Measurements from ENCODE around the gene RNF207. TPM values are rescaled to one million over a fixed set of nuclear protein-coding genes. Genes with fewer than 3 reads are reported as not detected.

RNF207 gene
- total RNA-seq, 1 experiment from 2014 or later: 6.4 TPM

DNA sequence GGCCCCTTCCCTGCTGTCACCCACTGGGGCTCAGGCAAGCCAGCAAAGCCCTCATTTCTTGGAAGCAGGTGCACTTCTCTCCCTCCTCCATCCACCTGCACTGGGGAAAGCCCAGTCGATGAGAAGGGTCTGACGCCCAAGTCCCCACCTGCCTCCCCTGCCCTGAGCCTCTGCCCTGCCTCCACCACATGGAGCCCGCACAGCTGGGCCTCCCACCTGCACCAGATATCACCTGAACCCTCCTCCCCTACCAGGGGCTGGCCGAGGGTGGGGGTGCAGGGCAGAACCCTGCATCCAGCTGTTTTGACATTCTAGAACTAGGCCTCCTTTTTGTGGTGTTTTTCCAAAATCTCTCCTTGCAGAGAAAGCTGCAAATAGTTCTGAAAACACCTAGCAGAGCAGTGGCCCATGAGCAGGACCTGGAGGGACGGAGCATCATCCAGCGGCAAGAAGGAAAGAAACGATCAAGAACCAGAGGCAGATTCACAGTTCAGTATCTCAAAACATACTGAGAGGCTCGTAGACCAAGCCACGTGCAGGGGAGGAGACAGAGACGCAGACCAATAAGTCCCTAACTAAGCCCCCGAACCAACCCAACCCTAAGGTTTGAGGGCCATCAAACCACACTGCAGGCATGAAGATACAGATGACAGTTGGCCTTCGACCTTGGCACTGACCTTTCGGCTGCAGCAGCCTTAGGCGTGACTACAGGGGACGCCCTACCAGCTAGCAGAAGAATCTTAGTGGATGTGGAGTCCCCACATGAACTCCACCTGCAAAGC is 42.5 kb upstream of the RNF207 start:
- Histone ChIP-seq H3K9me3 (ENCODE audit: low read depth, low read length, poor library complexity, severe bottlenecking) (no peaks in the 10 kb centered on the region), H3K27me3 (replicated peaks; ENCODE audit: insufficient read depth, low read depth, low read length, poor library complexity) (peaks cover 61% of the 10 kb centered on the region), H3K27ac (ENCODE audit: low read depth, low read length, poor library complexity, severe bottlenecking) (no peak overlapping the region), H3K4me1 (ENCODE audit: insufficient read depth, low read length, poor library complexity, severe bottlenecking) (no peaks in the 10 kb centered on the region), H3K36me3 (ENCODE audit: insufficient read depth, low read length, poor library complexity, severe bottlenecking) (no peaks in the 10 kb centered on the region), H3K4me3 (ENCODE audit: low read depth, low read length, poor library complexity, severe bottlenecking) (no peak overlapping the region)
- POLR2A ChIA-PET (ENCODE audit: low non-redundant PET): no interaction called here
- BruUV-seq (replicated peaks): no TSS peak
- no peak for DNase-seq (ENCODE audit: low spot score)
- CTCF ChIA-PET: no interaction called here
- intact Hi-C loops (cut with micrococcal nuclease; ENCODE audit: unreplicated experiment): no loop called here
- TF ChIP-seq, protein P1, sequence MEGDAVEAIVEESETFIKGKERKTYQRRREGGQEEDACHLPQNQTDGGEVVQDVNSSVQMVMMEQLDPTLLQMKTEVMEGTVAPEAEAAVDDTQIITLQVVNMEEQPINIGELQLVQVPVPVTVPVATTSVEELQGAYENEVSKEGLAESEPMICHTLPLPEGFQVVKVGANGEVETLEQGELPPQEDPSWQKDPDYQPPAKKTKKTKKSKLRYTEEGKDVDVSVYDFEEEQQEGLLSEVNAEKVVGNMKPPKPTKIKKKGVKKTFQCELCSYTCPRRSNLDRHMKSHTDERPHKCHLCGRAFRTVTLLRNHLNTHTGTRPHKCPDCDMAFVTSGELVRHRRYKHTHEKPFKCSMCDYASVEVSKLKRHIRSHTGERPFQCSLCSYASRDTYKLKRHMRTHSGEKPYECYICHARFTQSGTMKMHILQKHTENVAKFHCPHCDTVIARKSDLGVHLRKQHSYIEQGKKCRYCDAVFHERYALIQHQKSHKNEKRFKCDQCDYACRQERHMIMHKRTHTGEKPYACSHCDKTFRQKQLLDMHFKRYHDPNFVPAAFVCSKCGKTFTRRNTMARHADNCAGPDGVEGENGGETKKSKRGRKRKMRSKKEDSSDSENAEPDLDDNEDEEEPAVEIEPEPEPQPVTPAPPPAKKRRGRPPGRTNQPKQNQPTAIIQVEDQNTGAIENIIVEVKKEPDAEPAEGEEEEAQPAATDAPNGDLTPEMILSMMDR (conservative IDR thresholded peaks at IDR 0.05; ENCODE audit: low read depth, low read length): no peak
- no peak for TF ChIP-seq EZH2 (IDR thresholded peaks at IDR 0.05; ENCODE audit: borderline replicate concordance, low read depth, low read length, poor library complexity, severe bottlenecking)

DNA sequence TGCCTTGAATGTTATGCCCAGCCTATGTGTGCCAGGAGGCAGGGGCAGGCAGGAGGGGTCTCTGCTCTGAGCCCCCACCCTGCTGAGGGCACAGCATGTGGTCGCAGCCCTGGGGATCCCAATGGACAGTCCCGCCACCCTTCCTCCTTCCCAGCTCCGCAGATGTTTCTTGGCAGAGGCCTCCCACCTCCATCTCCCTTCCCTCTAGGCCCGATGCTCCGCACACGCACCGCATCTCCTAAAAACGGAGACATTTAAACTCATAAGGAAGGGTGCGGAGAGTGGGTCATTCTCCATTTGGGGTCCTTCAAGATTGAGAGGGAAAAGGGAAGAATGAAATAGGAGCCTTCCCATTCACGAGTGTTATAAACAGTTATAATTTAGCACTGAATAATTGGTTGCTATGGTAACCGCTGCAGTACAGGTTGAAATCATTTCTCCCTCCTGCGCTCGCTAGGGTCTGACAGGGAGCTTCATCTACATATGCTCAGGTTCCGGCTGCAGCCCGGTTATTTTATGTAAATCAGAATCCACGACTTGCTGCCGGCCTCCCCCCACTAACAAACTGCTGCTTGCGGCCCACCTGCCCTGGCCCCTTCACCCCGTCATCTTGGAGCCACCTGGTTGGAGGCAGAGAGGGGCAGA is 41.8 kb upstream of the RNF207 start:
- H3K36me3 ChIP-seq (ENCODE audit: insufficient read depth, low read length, poor library complexity, severe bottlenecking): no peaks in the 10 kb centered on the region
- H3K9me3 ChIP-seq (ENCODE audit: low read depth, low read length, poor library complexity, severe bottlenecking): no peaks in the 10 kb centered on the region
- TF ChIP-seq EZH2 (IDR thresholded peaks at IDR 0.05; ENCODE audit: borderline replicate concordance, low read depth, low read length, poor library complexity, severe bottlenecking): no peak
- TF ChIP-seq, protein P1 (conservative IDR thresholded peaks at IDR 0.05; ENCODE audit: low read depth, low read length): no peak
- ChIA-PET CTCF (no interaction called here), POLR2A (ENCODE audit: low non-redundant PET) (no interaction called here)
- H3K4me1 ChIP-seq (ENCODE audit: insufficient read depth, low read length, poor library complexity, severe bottlenecking): no peaks in the 10 kb centered on the region
- no TSS peak for BruUV-seq (replicated peaks)
- H3K4me3 ChIP-seq (ENCODE audit: low read depth, low read length, poor library complexity, severe bottlenecking): no peak overlapping the region
- intact Hi-C loops (cut with micrococcal nuclease; ENCODE audit: unreplicated experiment): no loop called here
- H3K27me3 ChIP-seq (replicated peaks; ENCODE audit: insufficient read depth, low read depth, low read length, poor library complexity): peaks cover 64% of the 10 kb centered on the region
- no peak for DNase-seq (ENCODE audit: low spot score)
- no peak overlapping the region for H3K27ac ChIP-seq (ENCODE audit: low read depth, low read length, poor library complexity, severe bottlenecking)

DNA sequence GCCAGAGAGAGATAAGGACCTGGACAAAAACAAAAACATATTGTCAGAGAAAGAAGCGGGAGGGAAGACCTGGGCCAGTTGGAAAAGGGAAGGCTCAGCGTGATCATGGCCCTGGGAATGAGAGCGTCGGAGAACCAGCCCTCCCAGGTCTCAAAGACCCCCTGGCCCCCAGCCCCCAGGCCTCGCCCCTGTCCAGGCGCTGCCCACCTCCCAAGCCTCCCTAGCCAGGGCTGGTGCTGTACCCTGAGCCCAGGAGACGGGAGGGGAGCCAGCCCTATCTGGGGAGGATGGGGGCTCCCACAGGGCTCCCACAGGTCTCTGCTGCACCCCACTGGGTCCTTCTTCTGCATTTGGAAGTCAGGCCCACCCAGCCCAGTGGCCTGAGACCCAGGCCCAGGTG is 40.9 kb upstream of the RNF207 start:
- no peaks in the 10 kb centered on the region for H3K36me3 ChIP-seq (ENCODE audit: insufficient read depth, low read length, poor library complexity, severe bottlenecking)
- ChIA-PET POLR2A (ENCODE audit: low non-redundant PET) (no interaction called here), CTCF (no interaction called here)
- TF ChIP-seq, protein P1 (conservative IDR thresholded peaks at IDR 0.05; ENCODE audit: low read depth, low read length): no peak
- TF ChIP-seq EZH2 (IDR thresholded peaks at IDR 0.05; ENCODE audit: borderline replicate concordance, low read depth, low read length, poor library complexity, severe bottlenecking): no peak
- intact Hi-C loops (cut with micrococcal nuclease; ENCODE audit: unreplicated experiment): no loop called here
- no TSS peak for BruUV-seq (replicated peaks)
- no peaks in the 10 kb centered on the region for H3K4me1 ChIP-seq (ENCODE audit: insufficient read depth, low read length, poor library complexity, severe bottlenecking)
- no peak overlapping the region for H3K4me3 ChIP-seq (ENCODE audit: low read depth, low read length, poor library complexity, severe bottlenecking)
- peaks cover 69% of the 10 kb centered on the region for H3K27me3 ChIP-seq (replicated peaks; ENCODE audit: insufficient read depth, low read depth, low read length, poor library complexity)
- no peak for DNase-seq (ENCODE audit: low spot score)
- H3K9me3 ChIP-seq (ENCODE audit: low read depth, low read length, poor library complexity, severe bottlenecking): no peaks in the 10 kb centered on the region
- no peak overlapping the region for H3K27ac ChIP-seq (ENCODE audit: low read depth, low read length, poor library complexity, severe bottlenecking)
